OCI-LY3 (cell line): ENCODE data around the gene SYS1.
A peak's percentile ranks its signal among the peaks of the same experiment; 100 is the strongest.

ENCODE experiments used
- H2AFZ ChIP-seq: fragments of 200-600, 300-600 bp; shearing (Covaris generic); 2 replicates; pipeline ENCODE4 v1.6.0; 2014; ENCODE audit warnings: antibody characterized with exemption, low read depth, low read length
- H3K27ac ChIP-seq: fragments of 200-600, 300-600 bp; sonication (generic); 2 replicates; pipeline ENCODE4 v1.5.1; 2014; ENCODE audit warnings: mild to moderate bottlenecking, low read length, moderate library complexity, mixed read lengths
- H3K27me3 ChIP-seq: fragments of 200-600, 300-600 bp; sonication (generic); 2 replicates; pipeline ENCODE4 v1.6.1; 2014; ENCODE audit warnings: low read depth, low read length, mixed read lengths
- H3K36me3 ChIP-seq: fragments of 200-600, 300-600 bp; sonication (generic); replicated peaks from 2 replicates; pipeline ENCODE3; 2014; ENCODE audit warnings: low read depth, low read length, mixed read lengths
- H3K4me1 ChIP-seq: fragments of 300-600, 200-600 bp; sonication (generic); 2 replicates; pipeline ENCODE4 v1.6.1; 2014; ENCODE audit warnings: low read length, mixed read lengths
- H3K4me2 ChIP-seq: fragments of 200-600, 300-600 bp; sonication (generic); 2 replicates; pipeline ENCODE4 v1.6.1; 2014; ENCODE audit warnings: low read length, mixed read lengths
- H3K4me3 ChIP-seq: fragments of 300-600, 200-600 bp; sonication (generic); 2 replicates; pipeline ENCODE4 v1.5.1; 2014; ENCODE audit warnings: antibody characterized with exemption, mild to moderate bottlenecking, low read length, moderate library complexity
- H3K79me2 ChIP-seq: fragments of 300-600, 200-600 bp; shearing (Covaris generic); 2 replicates; pipeline ENCODE4 v1.6.1; 2014; ENCODE audit warnings: mild to moderate bottlenecking, low read length, mixed read lengths
- H3K9ac ChIP-seq: fragments of 300-600, 200-600 bp; shearing (Covaris generic); 2 replicates; pipeline ENCODE4 v1.6.0; 2014; ENCODE audit warnings: mild to moderate bottlenecking, low read length, moderate library complexity
- H3K9me3 ChIP-seq: fragments of 200-600, 300-600 bp; shearing (Covaris generic); 2 replicates; pipeline ENCODE4 v1.6.1; 2014; ENCODE audit warnings: low read length, mixed read lengths; ENCODE audit not compliant: insufficient read depth
- H4K20me1 ChIP-seq: fragments of 200-600, 300-600 bp; sonication (generic); 2 replicates; pipeline ENCODE4 v1.6.1; 2016; ENCODE audit warnings: low read length, mixed read lengths; ENCODE audit not compliant: insufficient read depth
- CTCF ChIP-seq: fragments of 200-600, 300-600 bp; sonication (generic); IDR thresholded peaks from 2 replicates; pipeline ENCODE4 v1.5.1; 2014; ENCODE audit warnings: antibody characterized with exemption, low read length, low read depth
- EZH2phosphoT487 ChIP-seq: fragments of 200-600 bp; shearing (Covaris generic); IDR thresholded peaks from 2 replicates; pipeline ENCODE4 v1.6.1; 2018; ENCODE audit warnings: antibody characterized with exemption, mixed run types, low read depth

SYS1 gene

GRCh38 chr20:45405571-45406259 is 42.8 kb downstream of the SYS1 start:
- no peaks in the 10 kb centered on the region for H3K79me2 ChIP-seq
- H3K36me3 ChIP-seq = peaks cover 12% of the 10 kb centered on the region
- peak overlapping the region; percentile 95 for H2AFZ ChIP-seq
- H3K9me3 ChIP-seq = peaks cover 12% of the 10 kb centered on the region
- peaks cover 5% of the 10 kb centered on the region; the same call in 1 of the 2 replicates for H3K4me1 ChIP-seq
- TF ChIP-seq CTCF (no peak), EZH2phosphoT487 (no peak)
- H3K4me2 ChIP-seq = peak overlapping the region; percentile 86
- H4K20me1 ChIP-seq = no peaks in the 10 kb centered on the region
- peak overlapping the region; percentile 86 for H3K4me3 ChIP-seq
- peaks cover 27% of the 10 kb centered on the region; the same call in 1 of the 2 replicates for H3K27me3 ChIP-seq
- H3K27ac ChIP-seq = no peak overlapping the region
- peak overlapping the region; percentile 67 for H3K9ac ChIP-seq

GRCh38 chr20:45406260-45407066 is 43.5 kb downstream of the SYS1 start:
- H3K79me2 ChIP-seq = no peaks in the 10 kb centered on the region
- peaks cover 8% of the 10 kb centered on the region for H3K36me3 ChIP-seq
- TF ChIP-seq CTCF = peak; percentile 31
- no peak for TF ChIP-seq EZH2phosphoT487
- peaks cover 27% of the 10 kb centered on the region; the same call in 1 of the 2 replicates for H3K27me3 ChIP-seq
- H3K27ac ChIP-seq = no peak overlapping the region
- H3K4me1 ChIP-seq = peaks cover 5% of the 10 kb centered on the region; the same call in 1 of the 2 replicates
- H2AFZ ChIP-seq = peak overlapping the region; percentile 95
- peak overlapping the region; percentile 67 for H3K9ac ChIP-seq
- peak overlapping the region; percentile 86 for H3K4me2 ChIP-seq
- peaks cover 6% of the 10 kb centered on the region; the same call in 1 of the 2 replicates for H3K9me3 ChIP-seq
- H4K20me1 ChIP-seq = no peaks in the 10 kb centered on the region
- H3K4me3 ChIP-seq = peak overlapping the region; percentile 86

- Histone ChIP-seq H3K9me3 (no peaks in the 10 kb centered on the region), H3K27ac (no peak overlapping the region), H3K4me2 (peak overlapping the region; percentile 86), H3K79me2 (no peaks in the 10 kb centered on the region), H3K9ac (peak overlapping the region; percentile 67), H3K4me1 (peaks cover 5% of the 10 kb centered on the region; the same call in 1 of the 2 replicates), H4K20me1 (no peaks in the 10 kb centered on the region), H3K27me3 (peaks cover 27% of the 10 kb centered on the region; the same call in 1 of the 2 replicates), H3K4me3 (peak overlapping the region; percentile 86), H2AFZ (peak overlapping the region; percentile 95; the same call in 1 of the 2 replicates), H3K36me3 (peaks cover 2% of the 10 kb centered on the region)
- TF ChIP-seq EZH2phosphoT487 = no peak
- TF ChIP-seq CTCF = no peak
Observed at GRCh38 chr20:45407067-45407745, 44.2 kb downstream of the SYS1 start.
